ENCODE results near the gene ARHGEF28.

- TF ChIP-seq, protein P1, sequence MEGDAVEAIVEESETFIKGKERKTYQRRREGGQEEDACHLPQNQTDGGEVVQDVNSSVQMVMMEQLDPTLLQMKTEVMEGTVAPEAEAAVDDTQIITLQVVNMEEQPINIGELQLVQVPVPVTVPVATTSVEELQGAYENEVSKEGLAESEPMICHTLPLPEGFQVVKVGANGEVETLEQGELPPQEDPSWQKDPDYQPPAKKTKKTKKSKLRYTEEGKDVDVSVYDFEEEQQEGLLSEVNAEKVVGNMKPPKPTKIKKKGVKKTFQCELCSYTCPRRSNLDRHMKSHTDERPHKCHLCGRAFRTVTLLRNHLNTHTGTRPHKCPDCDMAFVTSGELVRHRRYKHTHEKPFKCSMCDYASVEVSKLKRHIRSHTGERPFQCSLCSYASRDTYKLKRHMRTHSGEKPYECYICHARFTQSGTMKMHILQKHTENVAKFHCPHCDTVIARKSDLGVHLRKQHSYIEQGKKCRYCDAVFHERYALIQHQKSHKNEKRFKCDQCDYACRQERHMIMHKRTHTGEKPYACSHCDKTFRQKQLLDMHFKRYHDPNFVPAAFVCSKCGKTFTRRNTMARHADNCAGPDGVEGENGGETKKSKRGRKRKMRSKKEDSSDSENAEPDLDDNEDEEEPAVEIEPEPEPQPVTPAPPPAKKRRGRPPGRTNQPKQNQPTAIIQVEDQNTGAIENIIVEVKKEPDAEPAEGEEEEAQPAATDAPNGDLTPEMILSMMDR (IDR thresholded peaks at IDR 0.05) = no peak
- no peak for TF ChIP-seq POLR2A (IDR thresholded peaks at IDR 0.05)
- no peak for TF ChIP-seq EP300 (IDR thresholded peaks at IDR 0.05)
- TF ChIP-seq POLR2AphosphoS5 (IDR thresholded peaks at IDR 0.05) = no peak
Measured at GRCh38 chr5:73912821-73913271, 286.9 kb downstream of the ARHGEF28 start.
